H1 (cell line): ENCODE data around the gene KLF7. TPM values are rescaled to one million over a fixed set of nuclear protein-coding genes. Genes with fewer than 3 reads are reported as not detected.

Experiments used
- ASH2L ChIP-seq: fragments of 200-600, 300-600 bp; sonication (generic); IDR thresholded peaks from one replicate; pipeline ENCODE4 v1.7.1; 2017; ENCODE audit warnings: low read length
- CBX5 ChIP-seq: fragments of 300-800, 300-1000 bp; sonication (generic); IDR thresholded peaks from 2 replicates; pipeline ENCODE4 v1.7.1; 2016; ENCODE audit warnings: antibody characterized with exemption, low read length, low read depth
- CEBPB ChIP-seq: IDR thresholded peaks from 2 replicates; pipeline ENCODE4 v1.6.1; 2012; ENCODE audit warnings: low read depth, low read length
- KDM5A ChIP-seq: fragments of 200-600 bp; IDR thresholded peaks from 2 replicates; pipeline ENCODE4 v1.7.1; 2012; ENCODE audit warnings: mild to moderate bottlenecking, low read length, inconsistent platforms, mixed read lengths
- polyA plus RNA-seq, 7 experiments: library from polyadenylated mRNA; depleted of rRNA in 3 of 7; stranded (reverse) in 5 of 7; unstranded in 2 of 7; fragments of >200 nt in 5 of 7; fragments of 200-250 nt in 2 of 7; gene quantifications; 1 replicate in 5 of 7; 2 replicates in 1 of 7; 4 replicates in 1 of 7; pipeline versions ENCODE4 v1.2.1 to v1.2.3, GENCODE V29; 2011 to 2013; ENCODE audit warnings: missing spikeins in 2 of 7, mixed read lengths in 2 of 7
- total RNA-seq: library from RNA; stranded (reverse); fragmentation: NEBNext Ultra II Directional; extraction: Animal tissue kit (Norgen Biotek cat#: 25700); gene quantifications from 2 replicates; pipeline ENCODE4 v1.2.1, GENCODE V29; 2021

The KLF7 gene
- total and polyA plus RNA-seq, 2 of the 8 experiments (the other 6 are each of a cell fraction or from before 2014, with no cell fraction given): 9.6 to 23.3 TPM

- TF ChIP-seq ASH2L: no peak
- TF ChIP-seq CEBPB: no peak
- no peak for TF ChIP-seq CBX5
- TF ChIP-seq KDM5A: no peak
These were observed 68.5 kb downstream of the KLF7 start (continued) for GRCh38 chr2:207097278-207097677.
